Activated naive CD8-positive, alpha-beta T cell treated with anti-CD3 and anti-CD28 coated beads, Interleukin-2, amount 50 U/mL, for 24 hours (primary cell): ENCODE measurements around the gene SLC66A2.

Experiments used
- ATAC-seq: fragments of 150-1000 bp; cut with Tn5 transposase; one replicate; pipeline ENCODE4 v1.10.0; 2021
- DNase-seq: peaks from one replicate; pipeline ENCODE4 v3.0.0; 2021
- H3K27ac Mint-ChIP-seq: one replicate; pipeline ENCODE4 v1.8.0; 2021; ENCODE audit warnings: mild to moderate bottlenecking, mixed read lengths
- H3K27me3 Mint-ChIP-seq: one replicate; pipeline ENCODE4 v1.8.0; 2021; ENCODE audit warnings: mixed read lengths
- H3K36me3 Mint-ChIP-seq: one replicate; pipeline ENCODE4 v1.8.0; 2021; ENCODE audit warnings: low read depth, mixed read lengths
- H3K4me1 Mint-ChIP-seq: one replicate; pipeline ENCODE4 v1.8.0; 2021; ENCODE audit warnings: mixed read lengths
- H3K4me3 Mint-ChIP-seq: one replicate; pipeline ENCODE4 v1.8.0; 2021; ENCODE audit warnings: mild to moderate bottlenecking, moderate library complexity, mixed read lengths
- H3K9me3 Mint-ChIP-seq: one replicate; pipeline ENCODE4 v1.8.0; 2021; ENCODE audit warnings: mixed read lengths

The SLC66A2 gene

GRCh38 chr18:79950515-79951341 lies 725 bp downstream of the SLC66A2 start:
- Mint-ChIP-seq H3K4me1 (peaks cover 40% of the 10 kb centered on the region), H3K9me3 (no peaks in the 10 kb centered on the region), H3K27me3 (no peaks in the 10 kb centered on the region), H3K4me3 (peak overlapping the region; percentile 84), H3K27ac (peak overlapping the region; percentile 64), H3K36me3 (peaks cover 12% of the 10 kb centered on the region)
- DNase-seq (peak; percentile 33), ATAC-seq (no peak)

GRCh38 chr18:79949697-79950487 lies 1.6 kb downstream of the SLC66A2 start:
- Mint-ChIP-seq H3K4me3 (peak overlapping the region; percentile 84), H3K27me3 (no peaks in the 10 kb centered on the region), H3K27ac (peak overlapping the region; percentile 64), H3K36me3 (peaks cover 12% of the 10 kb centered on the region), H3K4me1 (peaks cover 39% of the 10 kb centered on the region), H3K9me3 (no peaks in the 10 kb centered on the region)
- DNase-seq = peak; percentile 18
- no peak for ATAC-seq

GRCh38 chr18:79948719-79949411 lies 2.6 kb downstream of the SLC66A2 start:
- Mint-ChIP-seq H3K9me3 (no peaks in the 10 kb centered on the region), H3K27me3 (no peaks in the 10 kb centered on the region), H3K4me1 (peaks cover 43% of the 10 kb centered on the region), H3K36me3 (peaks cover 12% of the 10 kb centered on the region), H3K4me3 (no peak overlapping the region), H3K27ac (no peak overlapping the region)
- ATAC-seq (no peak), DNase-seq (no peak)

GRCh38 chr18:79947881-79948610 lies 3.4 kb downstream of the SLC66A2 start:
- Mint-ChIP-seq H3K36me3 (peaks cover 12% of the 10 kb centered on the region), H3K27me3 (no peaks in the 10 kb centered on the region), H3K4me3 (no peak overlapping the region), H3K4me1 (peaks cover 43% of the 10 kb centered on the region), H3K27ac (no peak overlapping the region), H3K9me3 (no peaks in the 10 kb centered on the region)
- no peak for DNase-seq
- ATAC-seq = no peak

- Mint-ChIP-seq H3K4me3 (no peak overlapping the region), H3K36me3 (peaks cover 12% of the 10 kb centered on the region), H3K4me1 (peaks cover 50% of the 10 kb centered on the region), H3K27ac (no peak overlapping the region), H3K9me3 (no peaks in the 10 kb centered on the region), H3K27me3 (no peaks in the 10 kb centered on the region)
- no peak for DNase-seq
- no peak for ATAC-seq
These were observed 4.2 kb downstream of the SLC66A2 start for GRCh38 chr18:79947054-79947755.

GRCh38 chr18:79945118-79946042 lies 6.1 kb downstream of the SLC66A2 start:
- H3K36me3 Mint-ChIP-seq = peaks cover 14% of the 10 kb centered on the region
- no peaks in the 10 kb centered on the region for H3K9me3 Mint-ChIP-seq
- H3K4me3 Mint-ChIP-seq = no peak overlapping the region
- H3K27me3 Mint-ChIP-seq = no peaks in the 10 kb centered on the region
- DNase-seq = no peak
- peak overlapping the region; percentile 69 for H3K27ac Mint-ChIP-seq
- H3K4me1 Mint-ChIP-seq = peaks cover 48% of the 10 kb centered on the region
- no peak for ATAC-seq

GRCh38 chr18:79944746-79945117 lies 6.7 kb downstream of the SLC66A2 start:
- Mint-ChIP-seq H3K36me3 (peaks cover 17% of the 10 kb centered on the region), H3K9me3 (no peaks in the 10 kb centered on the region), H3K4me3 (no peak overlapping the region), H3K27ac (peak overlapping the region; percentile 69), H3K27me3 (no peaks in the 10 kb centered on the region), H3K4me1 (peaks cover 41% of the 10 kb centered on the region)
- DNase-seq (peak; percentile 12), ATAC-seq (peak; percentile 12)

- no peaks in the 10 kb centered on the region for H3K9me3 Mint-ChIP-seq
- H3K36me3 Mint-ChIP-seq = peaks cover 17% of the 10 kb centered on the region
- peaks cover 38% of the 10 kb centered on the region for H3K4me1 Mint-ChIP-seq
- ATAC-seq (peak; percentile 95), DNase-seq (peak; percentile 53)
- H3K27ac Mint-ChIP-seq = peak overlapping the region; percentile 69
- no peaks in the 10 kb centered on the region for H3K27me3 Mint-ChIP-seq
- H3K4me3 Mint-ChIP-seq = no peak overlapping the region
These were observed 7.2 kb downstream of the SLC66A2 start for GRCh38 chr18:79944126-79944731.

GRCh38 chr18:79943608-79944125 lies 7.8 kb downstream of the SLC66A2 start:
- H3K27me3 Mint-ChIP-seq = no peaks in the 10 kb centered on the region
- ATAC-seq = no peak
- H3K9me3 Mint-ChIP-seq = no peaks in the 10 kb centered on the region
- peaks cover 15% of the 10 kb centered on the region for H3K36me3 Mint-ChIP-seq
- H3K4me1 Mint-ChIP-seq = peaks cover 33% of the 10 kb centered on the region
- H3K27ac Mint-ChIP-seq = no peak overlapping the region
- no peak overlapping the region for H3K4me3 Mint-ChIP-seq
- no peak for DNase-seq

- peaks cover 18% of the 10 kb centered on the region for H3K36me3 Mint-ChIP-seq
- ATAC-seq (no peak), DNase-seq (no peak)
- H3K4me1 Mint-ChIP-seq = peaks cover 29% of the 10 kb centered on the region
- H3K27ac Mint-ChIP-seq = no peak overlapping the region
- H3K27me3 Mint-ChIP-seq = no peaks in the 10 kb centered on the region
- no peaks in the 10 kb centered on the region for H3K9me3 Mint-ChIP-seq
- no peak overlapping the region for H3K4me3 Mint-ChIP-seq
These were observed 8.5 kb downstream of the SLC66A2 start for GRCh38 chr18:79942786-79943607.

GRCh38 chr18:79942211-79942610 lies 9.2 kb downstream of the SLC66A2 start:
- ATAC-seq (no peak), DNase-seq (no peak)
- Mint-ChIP-seq H3K4me3 (no peak overlapping the region), H3K27me3 (no peaks in the 10 kb centered on the region), H3K9me3 (no peaks in the 10 kb centered on the region), H3K27ac (no peak overlapping the region), H3K4me1 (peaks cover 29% of the 10 kb centered on the region), H3K36me3 (peaks cover 25% of the 10 kb centered on the region)
